Osteocyte (in vitro differentiated cells): ENCODE data around the gene INPP4A. TPM values are rescaled to one million over a fixed set of nuclear protein-coding genes. Genes with fewer than 3 reads are reported as not detected.

ENCODE experiments used
- DNase-seq: peaks from one replicate; pipeline ENCODE4 v3.0.0; 2021; ENCODE audit warnings: mixed read lengths; ENCODE audit not compliant: unreplicated experiment; ENCODE audit errors: extremely low spot score
- H3K27ac Mint-ChIP-seq: one replicate; pipeline ENCODE4 v1.8.0; 2021; ENCODE audit warnings: mild to moderate bottlenecking, mixed read lengths; ENCODE audit not compliant: unreplicated experiment
- H3K27me3 Mint-ChIP-seq: one replicate; pipeline ENCODE4 v1.8.0; 2021; ENCODE audit warnings: mixed read lengths; ENCODE audit not compliant: unreplicated experiment
- H3K36me3 Mint-ChIP-seq: one replicate; pipeline ENCODE4 v1.8.0; 2021; ENCODE audit warnings: mixed read lengths; ENCODE audit not compliant: unreplicated experiment
- H3K4me1 Mint-ChIP-seq: one replicate; pipeline ENCODE4 v1.8.0; 2021; ENCODE audit warnings: mixed read lengths; ENCODE audit not compliant: unreplicated experiment
- H3K4me3 Mint-ChIP-seq: one replicate; pipeline ENCODE4 v1.8.0; 2021; ENCODE audit warnings: mild to moderate bottlenecking, moderate library complexity, mixed read lengths; ENCODE audit not compliant: unreplicated experiment
- H3K9me3 Mint-ChIP-seq: one replicate; pipeline ENCODE4 v1.8.0; 2021; ENCODE audit warnings: mixed read lengths; ENCODE audit not compliant: unreplicated experiment
- CTCF ChIP-seq: fragments of 200-600 bp; sonication (generic); IDR thresholded peaks from 2 replicates; pipeline ENCODE4 v1.5.0; 2021; ENCODE audit warnings: antibody characterized with exemption, mild to moderate bottlenecking, moderate library complexity
- total RNA-seq: library from RNA; stranded (reverse); gene quantifications from 2 replicates; pipeline ENCODE4 v1.2.1, GENCODE V29; 2021

Gene INPP4A
- total RNA-seq, 1 donor from 2014 or later, result 31.4 TPM

GRCh38 chr2:98632351-98632750, 187.7 kb downstream of the INPP4A start:
- Mint-ChIP-seq H3K27me3 (peaks cover 26% of the 10 kb centered on the region), H3K27ac (no peak overlapping the region), H3K4me3 (no peak overlapping the region), H3K9me3 (peaks cover 5% of the 10 kb centered on the region), H3K4me1 (peaks cover 6% of the 10 kb centered on the region), H3K36me3 (no peaks in the 10 kb centered on the region)
- no peak for TF ChIP-seq CTCF
- DNase-seq, result no peak

- Mint-ChIP-seq H3K4me1 (peaks cover 6% of the 10 kb centered on the region), H3K4me3 (no peak overlapping the region), H3K27ac (no peak overlapping the region), H3K9me3 (no peaks in the 10 kb centered on the region), H3K36me3 (no peaks in the 10 kb centered on the region), H3K27me3 (peaks cover 23% of the 10 kb centered on the region)
- TF ChIP-seq CTCF, result peak; percentile 30
- no peak for DNase-seq
Observed at GRCh38 chr2:98634406-98635092, 189.9 kb downstream of the INPP4A start.

GRCh38 chr2:98637401-98638147, 192.9 kb downstream of the INPP4A start:
- no peaks in the 10 kb centered on the region for H3K36me3 Mint-ChIP-seq
- no peaks in the 10 kb centered on the region for H3K9me3 Mint-ChIP-seq
- H3K4me1 Mint-ChIP-seq, result peaks cover 6% of the 10 kb centered on the region
- H3K4me3 Mint-ChIP-seq, result no peak overlapping the region
- H3K27me3 Mint-ChIP-seq, result peaks cover 26% of the 10 kb centered on the region
- TF ChIP-seq CTCF, result no peak
- no peak for DNase-seq
- H3K27ac Mint-ChIP-seq, result no peak overlapping the region

GRCh38 chr2:98643496-98644100, 198.9 kb downstream of the INPP4A start:
- Mint-ChIP-seq H3K4me3 (no peak overlapping the region), H3K27ac (no peak overlapping the region), H3K9me3 (no peaks in the 10 kb centered on the region), H3K36me3 (no peaks in the 10 kb centered on the region), H3K27me3 (peaks cover 36% of the 10 kb centered on the region), H3K4me1 (no peaks in the 10 kb centered on the region)
- DNase-seq, result no peak
- no peak for TF ChIP-seq CTCF

Other genes with a start within 250 kb of the INPP4A start
- gene CNGA3, start 98.4 kb upstream of the INPP4A start, total RNA-seq, result not detected in 2 replicates
- 26.4 and 33.1 TPM in 2 replicates for gene COA5, start 163.7 kb downstream of the INPP4A start, total RNA-seq
- gene UNC50, start 163.7 kb downstream of the INPP4A start, total RNA-seq, result 44.3 and 45.7 TPM in 2 replicates